A673 (cell line): ENCODE results near the gene TBL3. TPM values are rescaled to one million over a fixed set of nuclear protein-coding genes. Genes with fewer than 3 reads are reported as not detected.
A peak's percentile ranks its signal among the peaks of the same experiment; 100 is the strongest.

Experiments used
- BruUV-seq: library from RNA; stranded (reverse); fragments of 400-500 nt; replicated peaks from 2 replicates; lab custom pipeline; 2021; lab: Mats Ljungman, UMichigan
- CTCF ChIA-PET: fragments of 300-600 bp; sonication (Branson Sonifier 250); formaldehyde crosslinking; loops from one replicate; lab custom pipeline; 2022; ENCODE audit warnings: antibody characterized with exemption; lab: Charles Lee
- POLR2A ChIA-PET: fragments of 300-600 bp; sonication (Branson Sonifier 250); formaldehyde crosslinking; loops from one replicate; lab custom pipeline; 2022; ENCODE audit warnings: antibody characterized with exemption; ENCODE audit not compliant: low non-redundant PET; lab: Charles Lee
- DNase-seq: peaks from one replicate; pipeline ENCODE4 v3.0.0-alpha.2; 2015; ENCODE audit warnings: low spot score
- H3K27ac ChIP-seq: fragments of 200-600 bp; sonication (generic); 2 replicates; pipeline ENCODE4 v1.5.1; 2016; ENCODE audit warnings: mixed run types, low read depth, mild to moderate bottlenecking, mixed read lengths, antibody characterized with exemption, low read length; ENCODE audit not compliant: poor library complexity, severe bottlenecking
- H3K27me3 ChIP-seq: fragments of 200-600 bp; sonication (generic); replicated peaks from 2 replicates; pipeline ENCODE4 v1.6.1; 2017; ENCODE audit warnings: mixed run types, low read depth, mild to moderate bottlenecking, mixed read lengths, antibody characterized with exemption, low read length; ENCODE audit not compliant: insufficient read depth, poor library complexity
- H3K36me3 ChIP-seq: fragments of 200-600 bp; sonication (generic); 2 replicates; pipeline ENCODE4 v1.6.1; 2016; ENCODE audit warnings: mixed run types, mild to moderate bottlenecking, mixed read lengths, antibody characterized with exemption, low read length; ENCODE audit not compliant: insufficient read depth, poor library complexity, severe bottlenecking
- H3K4me1 ChIP-seq: fragments of 200-600 bp; sonication (generic); 2 replicates; pipeline ENCODE4 v1.6.1; 2017; ENCODE audit warnings: mixed run types, mild to moderate bottlenecking, mixed read lengths, antibody characterized with exemption, low read length; ENCODE audit not compliant: insufficient read depth, poor library complexity, severe bottlenecking
- H3K4me3 ChIP-seq: fragments of 200-600 bp; sonication (generic); 2 replicates; pipeline ENCODE4 v1.5.1; 2016; ENCODE audit warnings: low read depth, mixed run types, mild to moderate bottlenecking, mixed read lengths, low read length; ENCODE audit not compliant: poor library complexity, severe bottlenecking
- H3K9me3 ChIP-seq: fragments of 200-600 bp; sonication (generic); 2 replicates; pipeline ENCODE4 v1.6.1; 2016; ENCODE audit warnings: mixed run types, low read depth, mild to moderate bottlenecking, mixed read lengths, antibody characterized with exemption, low read length; ENCODE audit not compliant: poor library complexity, severe bottlenecking
- CTCF ChIP-seq: fragments of 300-800, 200-600 bp; sonication (generic); conservative IDR thresholded peaks from 2 replicates; pipeline ENCODE4 v1.5.1; 2017; ENCODE audit warnings: low read depth, mild to moderate bottlenecking, antibody characterized with exemption, low read length, moderate library complexity, mixed read lengths
- EZH2 ChIP-seq: fragments of 200-600 bp; sonication (generic); IDR thresholded peaks from 2 replicates; pipeline ENCODE4 v1.6.1; 2017; ENCODE audit warnings: borderline replicate concordance, low read depth, mild to moderate bottlenecking, mixed read lengths, antibody characterized with exemption, low read length; ENCODE audit not compliant: poor library complexity, severe bottlenecking
- intact Hi-C: fragments of 100-400 bp; cut with micrococcal nuclease; formaldehyde crosslinking; loops from one replicate; pipeline ENCODE4 v1.10.0; 2022; ENCODE audit not compliant: unreplicated experiment
- total RNA-seq: library from RNA; stranded (reverse); gene quantifications from 2 replicates; pipeline ENCODE4 v1.2.3, GENCODE V29; 2021

TBL3 gene
- total RNA-seq, 1 experiment from 2014 or later = 58.4 TPM

- Histone ChIP-seq H3K27ac (peak within 1 kb of the TSS; percentile 73), H3K27me3 (no peaks in the 10 kb centered on the region), H3K36me3 (no peaks in the 10 kb centered on the region), H3K9me3 (no peaks in the 10 kb centered on the region), H3K4me1 (peaks cover 18% of the 10 kb centered on the region), H3K4me3 (peak within 1 kb of the TSS; percentile 73)
- peak; percentile 100 for DNase-seq
- CTCF ChIA-PET = no interaction called here
- intact Hi-C loops = no loop called here
- no TSS peak for BruUV-seq
- POLR2A ChIA-PET = no interaction called here
- TF ChIP-seq EZH2 (no peak), CTCF (0 out of 2 replicates have a peak, but pooled peaks have one; percentile 13)
Measured at GRCh38 chr16:1942810-1943726, 28.8 kb upstream of the TBL3 start, which contains the start of gene MSRB1. Gene MSRB1 (minus strand): TSS chr16:1943199. CDS start chr16:1943156, 43 bp downstream.

GRCh38 chr16:1944612-1945199 lies 27.1 kb upstream of the TBL3 start:
- DNase-seq = no peak
- ChIA-PET POLR2A (no interaction called here), CTCF (no interaction called here)
- no peaks in the 10 kb centered on the region for H3K9me3 ChIP-seq
- H3K4me1 ChIP-seq = peaks cover 18% of the 10 kb centered on the region
- no peaks in the 10 kb centered on the region for H3K27me3 ChIP-seq
- no peak for TF ChIP-seq CTCF
- TF ChIP-seq EZH2 = no peak
- H3K36me3 ChIP-seq = no peaks in the 10 kb centered on the region
- no peak overlapping the region for H3K27ac ChIP-seq
- H3K4me3 ChIP-seq = no peak overlapping the region
- no TSS peak for BruUV-seq
- intact Hi-C loops = no loop called here

DNA sequence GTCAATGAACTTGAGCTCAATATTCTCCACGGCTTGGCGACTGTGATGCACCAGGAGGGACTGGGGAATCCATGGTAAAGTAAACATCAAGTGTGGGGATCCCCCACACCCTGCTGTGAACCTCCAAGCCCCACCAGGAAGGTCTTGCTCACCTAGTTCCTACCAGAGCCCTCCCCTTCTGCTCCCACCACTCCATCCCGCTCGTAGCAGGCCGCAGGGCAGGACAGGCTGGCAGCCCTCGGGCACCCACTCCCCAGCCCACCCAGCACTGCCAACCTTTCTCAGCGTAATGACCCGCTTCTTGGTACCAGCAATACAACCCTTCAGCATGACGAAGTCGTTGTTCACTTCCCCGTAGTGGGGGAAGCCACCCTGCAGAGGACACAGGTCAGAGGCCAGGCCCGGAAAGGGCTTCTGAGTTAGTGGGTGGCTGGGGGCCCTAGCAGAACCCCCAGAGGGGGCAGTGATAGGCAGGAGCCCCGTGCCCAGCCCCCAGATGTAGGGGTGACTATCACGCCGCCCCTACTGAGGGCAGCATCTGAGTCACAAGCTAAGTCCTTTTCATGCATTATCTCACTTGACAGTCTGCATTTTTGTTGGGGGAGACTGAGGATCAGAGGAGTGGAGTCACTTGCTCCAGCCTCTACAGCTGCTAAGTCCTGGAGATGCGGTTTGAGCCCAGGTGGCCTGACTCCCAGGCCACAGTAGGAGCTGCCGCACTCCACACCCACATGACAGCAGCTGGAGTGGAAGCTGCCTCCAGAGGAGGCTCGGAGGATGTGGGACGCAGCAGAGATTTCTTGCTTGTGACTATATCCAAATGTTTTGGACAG lies 26.1 kb upstream of the TBL3 start:
- Histone ChIP-seq H3K4me3 (no peak overlapping the region), H3K27me3 (no peaks in the 10 kb centered on the region), H3K9me3 (no peaks in the 10 kb centered on the region), H3K27ac (no peak overlapping the region), H3K36me3 (no peaks in the 10 kb centered on the region), H3K4me1 (peaks cover 18% of the 10 kb centered on the region)
- no TSS peak for BruUV-seq
- TF ChIP-seq EZH2 (no peak), CTCF (no peak)
- intact Hi-C loops = no loop called here
- ChIA-PET CTCF (interaction anchor here (0.5 kb wide), 1 partner anchor 240 kb away, joined by 5 read pairs; the partner anchor contains the start of gene MAPK8IP3), POLR2A (interaction anchor here (0.6 kb wide), 1 partner anchor 211 kb away, joined by 4 read pairs; no protein-coding TSS in a partner anchor)
- no peak for DNase-seq
